ENCODE data around the gene PPP2R3A. TPM values are rescaled to one million over a fixed set of nuclear protein-coding genes. Genes with fewer than 3 reads are reported as not detected.

The PPP2R3A gene
- total and polyA plus RNA-seq, 9 of the 15 experiments (the other 6 are each of a cell fraction or from before 2014, with no cell fraction given): 0.10 to 0.50 (median 0.24) TPM

DNA sequence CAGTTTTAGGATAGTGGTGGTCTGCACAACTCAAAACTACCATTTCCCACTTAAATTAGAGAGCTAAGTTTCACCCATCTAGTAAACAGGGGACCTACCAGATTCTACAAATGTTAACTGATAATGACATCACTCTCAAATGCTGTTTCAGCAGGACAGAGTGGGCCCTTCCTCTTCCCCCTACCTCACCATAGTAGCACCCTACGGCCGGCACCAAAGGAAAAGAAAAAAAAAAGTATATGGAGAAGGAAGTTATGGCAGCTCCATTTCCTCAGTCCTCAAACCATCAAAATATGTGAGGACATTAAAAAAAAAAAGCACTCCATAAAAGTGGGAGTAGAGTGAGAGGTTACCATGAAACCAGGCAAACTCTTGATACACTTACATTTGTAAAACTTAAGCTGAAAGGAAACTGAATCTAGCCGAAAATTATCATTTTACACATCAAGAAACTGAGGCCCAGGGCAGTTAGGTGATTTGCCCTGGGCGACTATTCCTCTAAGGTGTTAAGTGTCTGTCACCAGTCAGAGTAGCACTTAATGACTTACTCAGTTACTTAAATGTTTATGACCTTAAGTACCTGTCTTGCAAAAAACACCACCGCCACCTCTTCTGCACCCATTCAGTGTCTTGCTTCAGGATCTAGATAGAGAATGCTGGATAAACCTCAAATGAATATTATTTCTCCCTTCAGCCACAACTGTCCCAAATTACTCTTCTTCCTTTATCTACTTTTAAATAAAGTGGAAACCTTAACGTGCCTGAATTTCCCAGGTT is 227.9 kb downstream of the PPP2R3A start (continued):
- TF ChIP-seq RNF219 (CRISPR knock-in tag; IDR thresholded peaks at IDR 0.05) (no peak), ZBED1 (IDR thresholded peaks at IDR 0.05) (no peak), HMGN3 (IDR thresholded peaks at IDR 0.05; ENCODE audit: borderline replicate concordance, extremely low read depth, insufficient read length, low read depth, low read length) (no peak), PPARD (CRISPR knock-in tag; IDR thresholded peaks at IDR 0.05) (no peak), ZNF609 (CRISPR knock-in tag; IDR thresholded peaks at IDR 0.05; ENCODE audit: borderline replicate concordance) (no peak), DDX20 (tag; IDR thresholded peaks at IDR 0.05; ENCODE audit: low read depth) (no peak), DPF2 (IDR thresholded peaks at IDR 0.05) (0 out of 2 replicates have a peak, but pooled peaks have one; percentile 16), GTF2E2 (tag; IDR thresholded peaks at IDR 0.05) (0 out of 2 replicates have a peak, but pooled peaks have one; percentile 43), ZNF124 (CRISPR knock-in tag; IDR thresholded peaks at IDR 0.05) (no peak), SMARCA4 (IDR thresholded peaks at IDR 0.05) (no peak; the same call in 1 of the 2 replicates)
- TF ChIP-seq, protein P1, sequence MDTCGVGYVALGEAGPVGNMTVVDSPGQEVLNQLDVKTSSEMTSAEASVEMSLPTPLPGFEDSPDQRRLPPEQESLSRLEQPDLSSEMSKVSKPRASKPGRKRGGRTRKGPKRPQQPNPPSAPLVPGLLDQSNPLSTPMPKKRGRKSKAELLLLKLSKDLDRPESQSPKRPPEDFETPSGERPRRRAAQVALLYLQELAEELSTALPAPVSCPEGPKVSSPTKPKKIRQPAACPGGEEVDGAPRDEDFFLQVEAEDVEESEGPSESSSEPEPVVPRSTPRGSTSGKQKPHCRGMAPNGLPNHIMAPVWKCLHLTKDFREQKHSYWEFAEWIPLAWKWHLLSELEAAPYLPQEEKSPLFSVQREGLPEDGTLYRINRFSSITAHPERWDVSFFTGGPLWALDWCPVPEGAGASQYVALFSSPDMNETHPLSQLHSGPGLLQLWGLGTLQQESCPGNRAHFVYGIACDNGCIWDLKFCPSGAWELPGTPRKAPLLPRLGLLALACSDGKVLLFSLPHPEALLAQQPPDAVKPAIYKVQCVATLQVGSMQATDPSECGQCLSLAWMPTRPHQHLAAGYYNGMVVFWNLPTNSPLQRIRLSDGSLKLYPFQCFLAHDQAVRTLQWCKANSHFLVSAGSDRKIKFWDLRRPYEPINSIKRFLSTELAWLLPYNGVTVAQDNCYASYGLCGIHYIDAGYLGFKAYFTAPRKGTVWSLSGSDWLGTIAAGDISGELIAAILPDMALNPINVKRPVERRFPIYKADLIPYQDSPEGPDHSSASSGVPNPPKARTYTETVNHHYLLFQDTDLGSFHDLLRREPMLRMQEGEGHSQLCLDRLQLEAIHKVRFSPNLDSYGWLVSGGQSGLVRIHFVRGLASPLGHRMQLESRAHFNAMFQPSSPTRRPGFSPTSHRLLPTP (IDR thresholded peaks at IDR 0.05; ENCODE audit: borderline replicate concordance, extremely low read depth, insufficient read length): no peak
- TF ChIP-seq, protein P2, sequence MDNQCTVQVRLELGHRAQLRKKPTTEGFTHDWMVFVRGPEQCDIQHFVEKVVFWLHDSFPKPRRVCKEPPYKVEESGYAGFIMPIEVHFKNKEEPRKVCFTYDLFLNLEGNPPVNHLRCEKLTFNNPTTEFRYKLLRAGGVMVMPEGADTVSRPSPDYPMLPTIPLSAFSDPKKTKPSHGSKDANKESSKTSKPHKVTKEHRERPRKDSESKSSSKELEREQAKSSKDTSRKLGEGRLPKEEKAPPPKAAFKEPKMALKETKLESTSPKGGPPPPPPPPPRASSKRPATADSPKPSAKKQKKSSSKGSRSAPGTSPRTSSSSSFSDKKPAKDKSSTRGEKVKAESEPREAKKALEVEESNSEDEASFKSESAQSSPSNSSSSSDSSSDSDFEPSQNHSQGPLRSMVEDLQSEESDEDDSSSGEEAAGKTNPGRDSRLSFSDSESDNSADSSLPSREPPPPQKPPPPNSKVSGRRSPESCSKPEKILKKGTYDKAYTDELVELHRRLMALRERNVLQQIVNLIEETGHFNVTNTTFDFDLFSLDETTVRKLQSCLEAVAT (IDR thresholded peaks at IDR 0.05): no peak
- TF ChIP-seq, protein P3, sequence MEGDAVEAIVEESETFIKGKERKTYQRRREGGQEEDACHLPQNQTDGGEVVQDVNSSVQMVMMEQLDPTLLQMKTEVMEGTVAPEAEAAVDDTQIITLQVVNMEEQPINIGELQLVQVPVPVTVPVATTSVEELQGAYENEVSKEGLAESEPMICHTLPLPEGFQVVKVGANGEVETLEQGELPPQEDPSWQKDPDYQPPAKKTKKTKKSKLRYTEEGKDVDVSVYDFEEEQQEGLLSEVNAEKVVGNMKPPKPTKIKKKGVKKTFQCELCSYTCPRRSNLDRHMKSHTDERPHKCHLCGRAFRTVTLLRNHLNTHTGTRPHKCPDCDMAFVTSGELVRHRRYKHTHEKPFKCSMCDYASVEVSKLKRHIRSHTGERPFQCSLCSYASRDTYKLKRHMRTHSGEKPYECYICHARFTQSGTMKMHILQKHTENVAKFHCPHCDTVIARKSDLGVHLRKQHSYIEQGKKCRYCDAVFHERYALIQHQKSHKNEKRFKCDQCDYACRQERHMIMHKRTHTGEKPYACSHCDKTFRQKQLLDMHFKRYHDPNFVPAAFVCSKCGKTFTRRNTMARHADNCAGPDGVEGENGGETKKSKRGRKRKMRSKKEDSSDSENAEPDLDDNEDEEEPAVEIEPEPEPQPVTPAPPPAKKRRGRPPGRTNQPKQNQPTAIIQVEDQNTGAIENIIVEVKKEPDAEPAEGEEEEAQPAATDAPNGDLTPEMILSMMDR (IDR thresholded peaks at IDR 0.05 in 2 of 3, conservative IDR thresholded peaks at IDR 0.05 in 1 of 3; ENCODE audit: insufficient read depth in 2 of 3, low read depth in 1 of 3, low read length in 3 of 3): no peak

Measured in K562 (cell line).